ENCODE results near the gene SELENOK. TPM values are rescaled to one million over a fixed set of nuclear protein-coding genes. Genes with fewer than 3 reads are reported as not detected.

The SELENOK gene
- polyA plus RNA-seq, 10 donors = 37.3 to 54.0 (median 45.1) TPM

DNA sequence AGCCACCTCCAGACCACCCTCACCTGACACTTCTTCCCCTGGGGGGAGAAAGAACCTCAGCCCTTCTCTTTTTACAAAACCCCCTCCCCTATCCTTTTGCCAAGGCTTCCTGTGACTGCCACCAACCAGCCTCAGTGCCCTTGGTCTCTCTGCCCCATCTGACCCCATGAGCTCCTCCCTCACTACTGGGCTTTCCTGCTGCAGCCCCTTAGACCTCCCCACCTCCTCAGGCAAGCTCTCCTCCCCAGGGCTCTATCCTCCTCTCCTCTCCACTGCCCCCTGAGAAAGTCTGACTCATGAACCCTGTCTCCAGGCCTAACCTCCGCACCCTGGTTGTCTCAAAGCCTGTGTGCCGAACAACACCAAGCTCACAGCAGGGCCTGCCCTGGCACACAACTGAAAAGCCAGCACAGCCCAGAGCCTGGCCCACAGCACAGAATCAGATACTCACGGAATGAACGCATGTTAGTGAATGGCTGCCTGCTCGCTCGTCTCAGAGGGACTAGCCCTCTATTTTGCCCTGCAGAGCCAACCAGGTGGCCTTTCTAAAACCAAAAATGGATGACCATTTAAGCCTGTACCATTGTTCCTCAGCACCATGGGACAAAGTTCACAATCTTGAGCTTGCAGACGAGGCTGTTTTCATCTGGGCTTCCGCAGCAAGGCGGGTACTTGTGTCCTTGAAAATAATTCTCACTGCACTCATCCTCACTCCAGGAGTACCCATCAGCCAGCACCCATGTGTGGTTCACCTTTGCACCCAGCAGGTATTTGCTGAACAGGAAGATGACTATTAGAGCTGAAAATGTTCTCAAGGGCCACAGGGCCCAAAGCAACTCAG is 47.2 kb downstream of the SELENOK start:
- DNase-seq = no peak

GRCh38 chr3:53843195-53844177 is 48.2 kb downstream of the SELENOK start:
- DNase-seq = no peak

- no peak for DNase-seq
Measured at GRCh38 chr3:53842436-53843194, 49.0 kb downstream of the SELENOK start.

DNA sequence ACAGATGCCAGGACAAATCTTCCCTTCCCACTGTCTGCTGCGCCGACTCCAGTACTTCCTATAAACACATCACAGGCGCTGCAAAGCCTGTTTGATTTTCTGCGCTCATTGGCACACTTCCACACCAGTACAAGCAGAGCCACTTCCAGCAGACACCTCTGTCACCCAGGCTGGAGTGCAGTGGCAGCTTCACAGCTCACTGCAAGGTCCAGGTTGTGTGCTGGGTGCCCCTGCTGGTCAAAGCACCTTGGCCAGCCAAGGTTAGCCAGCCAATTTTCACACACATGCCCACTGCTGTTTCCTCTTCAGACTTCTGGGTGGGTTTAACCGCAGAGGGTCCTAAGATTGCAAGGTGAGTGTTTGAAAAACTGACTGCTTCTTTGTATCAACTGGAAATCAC is 50.4 kb downstream of the SELENOK start:
- DNase-seq = no peak

DNA sequence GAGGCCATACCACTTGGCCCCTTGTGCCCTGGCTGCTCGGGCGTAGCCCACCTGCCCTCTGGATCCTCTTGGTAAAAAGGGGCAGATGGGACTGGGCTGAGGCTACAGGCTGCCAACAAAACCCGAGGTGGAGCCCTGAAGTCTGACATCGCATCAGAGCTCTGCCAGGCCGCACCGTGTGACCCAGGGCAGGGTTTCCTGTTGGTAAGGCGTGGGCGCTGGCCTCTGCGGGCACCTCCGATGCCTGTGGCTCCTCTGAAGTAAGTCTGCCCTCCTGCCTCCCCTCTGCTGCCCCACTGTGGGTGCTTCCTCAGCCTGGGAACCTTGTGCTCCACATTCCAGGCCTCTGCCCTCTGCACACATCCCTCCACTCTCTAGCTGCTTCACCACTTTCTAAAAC is 54.3 kb downstream of the SELENOK start:
- no peak for DNase-seq

- DNase-seq = no peak
Measured at GRCh38 chr3:53836084-53836872, 55.4 kb downstream of the SELENOK start.

DNA sequence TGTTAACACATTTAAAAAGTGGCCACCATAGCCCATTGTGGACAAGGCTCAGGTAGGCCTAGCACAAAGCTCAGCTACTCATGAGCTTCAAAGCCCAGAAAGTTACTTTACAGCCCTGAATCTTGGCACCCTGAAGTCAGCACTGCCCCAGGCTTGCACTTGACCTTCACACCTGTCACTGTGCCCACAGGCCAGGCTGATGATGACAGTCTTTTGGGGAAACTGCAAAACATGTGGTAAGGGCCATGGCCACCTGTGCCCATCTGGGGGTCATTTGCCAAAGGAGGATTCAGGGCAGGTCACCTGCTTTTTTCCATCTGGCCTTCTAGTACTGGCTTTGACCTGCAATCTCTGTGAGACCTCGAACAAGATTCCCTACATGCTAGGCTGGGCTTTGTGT is 56.4 kb downstream of the SELENOK start:
- no peak for DNase-seq

DNA sequence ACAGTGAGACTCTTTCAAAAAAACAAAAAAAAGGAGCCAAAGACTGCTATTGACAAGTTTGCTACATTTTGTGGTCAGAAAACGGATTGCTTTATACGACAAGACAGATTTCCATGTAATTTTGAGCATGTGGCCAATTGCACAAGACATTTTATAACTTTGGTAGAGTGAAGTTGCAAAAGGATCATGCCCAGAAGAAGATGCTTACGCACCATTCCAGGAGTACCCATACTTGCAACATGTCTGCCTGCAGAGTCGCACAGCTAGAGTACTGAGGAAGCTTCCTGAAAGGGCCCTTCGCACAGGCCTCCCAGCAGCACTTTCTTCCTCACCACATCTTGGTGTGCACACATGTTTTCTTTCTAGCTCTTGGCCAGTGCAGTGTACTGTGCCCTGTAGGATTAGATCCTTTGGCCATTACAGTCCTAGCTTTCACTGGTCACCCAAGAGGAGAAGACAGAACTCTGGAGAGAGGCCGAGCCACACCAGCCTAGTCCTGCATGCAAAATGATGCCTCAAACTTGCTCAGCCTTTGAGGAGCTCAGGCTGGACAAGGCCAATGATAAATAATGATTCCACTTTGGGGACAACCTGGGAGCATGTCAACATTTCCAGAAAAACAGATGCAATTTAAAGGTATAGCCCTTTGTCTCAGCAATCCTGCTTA is 57.1 kb downstream of the SELENOK start:
- no peak for DNase-seq

Other genes starting within 250 kb of the SELENOK start
- 1 to 10 TPM in 2 of 10 donors, under 1 TPM in 8; 0.71 to 1.2 (median 0.90) TPM for gene CHDH, start 45.4 kb downstream of the SELENOK start, polyA plus RNA-seq (ENCODE audit: insufficient read length in 10 of 10)
- 1 to 10 TPM; 2.4 to 4.8 (median 3.7) TPM for gene IL17RB, start 45.3 kb downstream of the SELENOK start, polyA plus RNA-seq (ENCODE audit: insufficient read length in 10 of 10)
- gene ACTR8, start 9.7 kb downstream of the SELENOK start, polyA plus RNA-seq (ENCODE audit: insufficient read length in 10 of 10) = 10 to 100 TPM; 17.8 to 30.8 (median 26.8) TPM
- 1 to 10 TPM; 1.0 to 2.9 (median 1.9) TPM for gene CACNA2D3, start 230.7 kb upstream of the SELENOK start, polyA plus RNA-seq (ENCODE audit: insufficient read length in 10 of 10)

Data from muscle of back (tissue), 11 donors.